OCI-LY1 (cell line): Measurements from ENCODE around the gene SIGLEC6.

Experiments
- H2AFZ ChIP-seq: fragments of 200-600 bp; sonication (generic), shearing (Covaris generic); 2 replicates; pipeline ENCODE4 v1.6.0; 2014; ENCODE audit warnings: antibody characterized with exemption, mild to moderate bottlenecking, low read length
- H3F3A ChIP-seq: fragments of 200-600 bp; sonication (generic), shearing (Covaris generic); 2 replicates; pipeline ENCODE4 v1.6.0; 2014; ENCODE audit warnings: mild to moderate bottlenecking, antibody characterized with exemption, low read length, moderate library complexity; ENCODE audit not compliant: insufficient read depth
- H3K27ac ChIP-seq: fragments of 200-600 bp; sonication (generic); 2 replicates; pipeline ENCODE4 v1.5.1; 2014; ENCODE audit warnings: low read length, mixed run types, mild to moderate bottlenecking, low read depth; ENCODE audit not compliant: poor library complexity, severe bottlenecking
- H3K27me3 ChIP-seq: fragments of 200-600 bp; sonication (generic); 2 replicates; pipeline ENCODE4 v1.6.0; 2014; ENCODE audit warnings: antibody characterized with exemption, mild to moderate bottlenecking, low read length, moderate library complexity; ENCODE audit not compliant: insufficient read depth
- H3K36me3 ChIP-seq: fragments of 200-600 bp; sonication (generic); 2 replicates; pipeline ENCODE4 v1.6.1; 2014; ENCODE audit warnings: mild to moderate bottlenecking, antibody characterized with exemption, low read length, moderate library complexity, mixed read lengths; ENCODE audit not compliant: insufficient read depth
- H3K4me1 ChIP-seq: fragments of 200-600 bp; sonication (generic); 2 replicates; pipeline ENCODE4 v1.5.1; 2014; ENCODE audit warnings: mild to moderate bottlenecking, low read length, moderate library complexity; ENCODE audit not compliant: insufficient read depth, severe bottlenecking
- H3K4me2 ChIP-seq: fragments of 200-600 bp; sonication (generic), shearing (Covaris generic); 2 replicates; pipeline ENCODE4 v1.6.1; 2014; ENCODE audit warnings: low read length
- H3K4me3 ChIP-seq: fragments of 200-600 bp; sonication (generic); 2 replicates; pipeline ENCODE4 v1.5.1; 2014; ENCODE audit warnings: low read length, low read depth, mild to moderate bottlenecking, mixed read lengths; ENCODE audit not compliant: poor library complexity, severe bottlenecking
- H3K79me2 ChIP-seq: fragments of 200-600 bp; shearing (Covaris generic); 2 replicates; pipeline ENCODE4 v1.6.1; 2016; ENCODE audit warnings: mixed run types, low read length, mixed read lengths; ENCODE audit not compliant: insufficient read depth
- H3K9ac ChIP-seq: fragments of 200-600 bp; sonication (generic), shearing (Covaris generic); 2 replicates; pipeline ENCODE4 v1.6.1; 2014; ENCODE audit warnings: mild to moderate bottlenecking, low read length, mixed read lengths
- H3K9me2 ChIP-seq: fragments of 200-600 bp; sonication (generic), shearing (Covaris generic); 2 replicates; pipeline ENCODE4 v1.6.1; 2014; ENCODE audit warnings: low read depth, mild to moderate bottlenecking, low read length, mixed read lengths
- H3K9me3 ChIP-seq: fragments of 200-600 bp; shearing (Covaris generic); 2 replicates; pipeline ENCODE4 v1.6.1; 2014; ENCODE audit warnings: low read length, mixed read lengths
- H4K20me1 ChIP-seq: fragments of 200-600 bp; sonication (generic), shearing (Covaris generic); 2 replicates; pipeline ENCODE4 v1.6.0; 2016; ENCODE audit warnings: mild to moderate bottlenecking, low read length; ENCODE audit not compliant: insufficient read depth
- CTCF ChIP-seq: fragments of 200-600 bp; sonication (generic), shearing (Covaris generic); IDR thresholded peaks from 2 replicates; pipeline ENCODE4 v1.5.1; 2017; ENCODE audit warnings: mild to moderate bottlenecking, antibody characterized with exemption, low read length, moderate library complexity, mixed read lengths
- EZH2 ChIP-seq: fragments of 200-600 bp; sonication (generic), shearing (Covaris generic); IDR thresholded peaks from 2 replicates; pipeline ENCODE4 v1.8.0; 2017; ENCODE audit warnings: borderline replicate concordance, mixed run types, mild to moderate bottlenecking, antibody characterized with exemption, low read length, moderate library complexity, mixed read lengths

The SIGLEC6 gene

GRCh38 chr19:51566489-51567100 lies 35.1 kb upstream of the SIGLEC6 start:
- Histone ChIP-seq H3K36me3 (no peaks in the 10 kb centered on the region), H3K4me1 (peaks cover 6% of the 10 kb centered on the region), H3K9ac (no peak overlapping the region), H3K79me2 (peaks cover 2% of the 10 kb centered on the region; the same call in 1 of the 2 replicates), H3K9me2 (no peaks in the 10 kb centered on the region), H3K4me2 (no peak overlapping the region), H3F3A (no peaks in the 10 kb centered on the region), H2AFZ (no peak overlapping the region), H3K27me3 (no peaks in the 10 kb centered on the region), H4K20me1 (no peaks in the 10 kb centered on the region), H3K9me3 (no peaks in the 10 kb centered on the region), H3K27ac (no peak overlapping the region), H3K4me3 (no peak overlapping the region)
- TF ChIP-seq EZH2 (no peak), CTCF (no peak)

- Histone ChIP-seq H2AFZ (no peak overlapping the region), H3K27me3 (no peaks in the 10 kb centered on the region)
Measured at GRCh38 chr19:51565583-51565982, 34.1 kb upstream of the SIGLEC6 start.

GRCh38 chr19:51564791-51565190 lies 33.3 kb upstream of the SIGLEC6 start:
- Histone ChIP-seq H3K36me3 (no peaks in the 10 kb centered on the region), H3F3A (no peaks in the 10 kb centered on the region), H3K27me3 (no peaks in the 10 kb centered on the region), H3K4me1 (no peaks in the 10 kb centered on the region), H3K27ac (no peak overlapping the region), H3K9me3 (no peaks in the 10 kb centered on the region), H4K20me1 (no peaks in the 10 kb centered on the region), H3K9me2 (no peaks in the 10 kb centered on the region), H3K4me3 (no peak overlapping the region), H3K4me2 (no peak overlapping the region), H3K79me2 (no peaks in the 10 kb centered on the region), H3K9ac (no peak overlapping the region), H2AFZ (no peak overlapping the region)
- TF ChIP-seq EZH2 (no peak), CTCF (peak; percentile 45; the same call in 1 of the 2 replicates)

More at GRCh38 chr19:51565583-51565982, 34.1 kb upstream of the SIGLEC6 start:
- TF ChIP-seq CTCF (no peak), EZH2 (no peak)
- H3K4me2 ChIP-seq, result no peak overlapping the region
- H3K9ac ChIP-seq, result no peak overlapping the region
- H3F3A ChIP-seq, result no peaks in the 10 kb centered on the region
- no peak overlapping the region for H3K27ac ChIP-seq
- no peaks in the 10 kb centered on the region for H3K9me2 ChIP-seq
- H3K79me2 ChIP-seq, result no peaks in the 10 kb centered on the region
- no peak overlapping the region for H3K4me3 ChIP-seq
- no peaks in the 10 kb centered on the region for H3K9me3 ChIP-seq
- H3K4me1 ChIP-seq, result peaks cover 2% of the 10 kb centered on the region
- no peaks in the 10 kb centered on the region for H4K20me1 ChIP-seq
- H3K36me3 ChIP-seq, result no peaks in the 10 kb centered on the region
